Mucosa of descending colon (tissue), 3 donors: Measurements from ENCODE around the gene UQCR11. TPM values are rescaled to one million over a fixed set of nuclear protein-coding genes. Genes with fewer than 3 reads are reported as not detected.

Source experiments
- ATAC-seq: fragments of 200-7000 bp; cut with Tn5 transposase; one replicate; pipeline ENCODE4 v1.9.1; 2020; ENCODE audit warnings: mild to moderate bottlenecking, moderate library complexity
- DNase-seq, 3 donors: peaks; one replicate each; pipeline ENCODE4 v3.0.0-alpha.2; 2020
- H3K36me3 ChIP-seq: fragments of 200-600 bp; one replicate; pipeline ENCODE4 v1.8.0; 2021; ENCODE audit warnings: low read depth, mild to moderate bottlenecking
- H3K4me1 ChIP-seq: fragments of 200-600 bp; one replicate; pipeline ENCODE4 v1.8.0; 2021; ENCODE audit warnings: low read depth, mild to moderate bottlenecking
- H3K4me3 ChIP-seq: fragments of 200-600 bp; one replicate; pipeline ENCODE4 v1.8.0; 2021; ENCODE audit warnings: mild to moderate bottlenecking
- H3K9me3 ChIP-seq: fragments of 200-600 bp; one replicate; pipeline ENCODE4 v1.8.0; 2021; ENCODE audit warnings: mild to moderate bottlenecking
- intact Hi-C, 2 donors: fragments of 100-400 bp; cut with DNase I in 1 of 2; cut with micrococcal nuclease in 1 of 2; formaldehyde crosslinking; loops; one replicate each; pipeline versions ENCODE4 v1.11.0 to v1.11.1; 2022; cut with DNase I, micrococcal nuclease
- total RNA-seq, 3 donors: library from RNA; stranded (reverse); fragmentation: NEBNext Ultra II Directional in 2 of 3; extraction: Animal tissue kit (Norgen Biotek cat#: 25700) in 2 of 3; gene quantifications; one replicate each; pipeline versions ENCODE4 v1.2.1 to v1.2.4, GENCODE V29; 2021 to 2023
- TF ChIP-seq, protein P1 (sequence below): fragments of 200-600 bp; IDR thresholded peaks from one replicate; pipeline ENCODE4 v1.8.0; 2022; ENCODE audit warnings: antibody characterized with exemption, mild to moderate bottlenecking
- donor health status: DM: no; HTN: no; CAD: no; lungs with moderate emphysema.
- donor health status: DM: no; HTN: no; CAD: no.
- donor health status: DM: no; HTN: yes; CAD: no.

The UQCR11 gene
- total RNA-seq, 3 donors from 2014 or later = 265 to 301 (median 272) TPM

DNA sequence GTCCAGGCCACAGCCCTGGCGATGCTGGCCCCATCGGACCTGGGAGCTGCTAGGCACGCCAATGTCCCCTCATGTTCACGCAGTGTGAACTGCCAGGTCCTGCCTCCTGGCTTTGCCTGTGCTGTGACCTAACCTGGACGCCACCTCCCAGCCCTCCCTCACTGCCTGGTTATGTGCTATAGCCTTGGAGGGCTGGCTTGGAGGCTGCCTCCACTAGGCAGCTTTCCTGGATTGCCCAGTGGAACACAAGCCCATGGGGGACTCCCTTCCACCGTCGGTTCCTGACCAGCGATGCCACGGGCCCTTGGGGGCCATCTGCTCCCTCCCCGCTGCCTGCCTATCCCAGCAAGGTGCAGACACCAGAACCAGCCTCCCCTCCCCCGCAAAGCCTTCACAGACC lies 15.2 kb upstream of the UQCR11 start:
- DNase-seq (no peak), ATAC-seq (no peak)
- TF ChIP-seq, protein P1, sequence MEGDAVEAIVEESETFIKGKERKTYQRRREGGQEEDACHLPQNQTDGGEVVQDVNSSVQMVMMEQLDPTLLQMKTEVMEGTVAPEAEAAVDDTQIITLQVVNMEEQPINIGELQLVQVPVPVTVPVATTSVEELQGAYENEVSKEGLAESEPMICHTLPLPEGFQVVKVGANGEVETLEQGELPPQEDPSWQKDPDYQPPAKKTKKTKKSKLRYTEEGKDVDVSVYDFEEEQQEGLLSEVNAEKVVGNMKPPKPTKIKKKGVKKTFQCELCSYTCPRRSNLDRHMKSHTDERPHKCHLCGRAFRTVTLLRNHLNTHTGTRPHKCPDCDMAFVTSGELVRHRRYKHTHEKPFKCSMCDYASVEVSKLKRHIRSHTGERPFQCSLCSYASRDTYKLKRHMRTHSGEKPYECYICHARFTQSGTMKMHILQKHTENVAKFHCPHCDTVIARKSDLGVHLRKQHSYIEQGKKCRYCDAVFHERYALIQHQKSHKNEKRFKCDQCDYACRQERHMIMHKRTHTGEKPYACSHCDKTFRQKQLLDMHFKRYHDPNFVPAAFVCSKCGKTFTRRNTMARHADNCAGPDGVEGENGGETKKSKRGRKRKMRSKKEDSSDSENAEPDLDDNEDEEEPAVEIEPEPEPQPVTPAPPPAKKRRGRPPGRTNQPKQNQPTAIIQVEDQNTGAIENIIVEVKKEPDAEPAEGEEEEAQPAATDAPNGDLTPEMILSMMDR = no peak
- H3K9me3 ChIP-seq = no peaks in the 10 kb centered on the region
- H3K4me3 ChIP-seq = no peak overlapping the region
- intact Hi-C loops = no loop called here
- no peaks in the 10 kb centered on the region for H3K36me3 ChIP-seq
- H3K4me1 ChIP-seq = no peaks in the 10 kb centered on the region

DNA sequence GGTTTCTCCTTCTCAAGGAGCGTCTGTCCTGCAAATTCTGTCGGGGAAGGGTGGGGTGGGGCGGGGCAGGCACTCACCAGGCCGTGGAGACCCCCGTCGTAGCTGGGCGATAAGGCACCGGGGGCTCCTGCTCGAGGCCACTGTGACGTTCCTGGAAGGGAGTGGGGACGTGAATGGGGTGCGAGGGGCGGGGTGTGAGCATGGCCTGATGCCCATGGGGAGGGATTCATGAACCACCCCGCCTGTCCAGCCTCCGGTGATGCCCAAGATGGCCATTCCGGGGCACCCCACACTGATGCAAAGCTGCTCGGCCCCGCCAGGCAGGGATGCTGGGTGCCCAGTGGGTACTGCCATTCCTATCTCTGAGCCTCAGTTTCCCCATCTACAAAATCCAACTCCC lies 14.4 kb upstream of the UQCR11 start:
- no peak for DNase-seq
- Histone ChIP-seq H3K4me1 (no peaks in the 10 kb centered on the region), H3K9me3 (no peaks in the 10 kb centered on the region), H3K4me3 (no peak overlapping the region), H3K36me3 (no peaks in the 10 kb centered on the region)
- intact Hi-C loops = no loop called here
- TF ChIP-seq, protein P1 = no peak
- no peak for ATAC-seq

DNA sequence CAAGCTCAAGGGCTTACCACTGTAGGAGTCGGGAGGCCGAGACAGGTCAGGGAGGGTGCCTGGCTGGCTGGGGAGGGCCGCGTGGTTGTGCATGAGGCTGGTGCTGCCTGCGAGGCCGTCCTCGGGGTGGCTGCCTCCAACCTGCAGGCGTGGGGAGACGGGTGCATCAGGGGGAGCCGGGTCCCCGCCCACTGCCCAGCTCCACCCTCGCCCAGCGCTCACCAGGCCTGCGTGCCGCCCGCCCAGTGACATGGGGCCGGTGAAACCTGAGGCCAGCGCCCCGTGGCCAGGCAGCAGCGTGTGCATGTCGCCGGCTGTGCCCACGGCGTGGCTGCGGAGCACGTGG lies 13.8 kb upstream of the UQCR11 start:
- TF ChIP-seq, protein P1 = no peak
- intact Hi-C loops = no loop called here
- Histone ChIP-seq H3K4me3 (no peak overlapping the region), H3K9me3 (no peaks in the 10 kb centered on the region), H3K36me3 (no peaks in the 10 kb centered on the region), H3K4me1 (no peaks in the 10 kb centered on the region)
- ATAC-seq (no peak), DNase-seq (no peak)

- DNase-seq (peak in 2 of 3 donors; percentile 61 to 66), ATAC-seq (peak; percentile 82)
- H3K4me1 ChIP-seq = no peaks in the 10 kb centered on the region
- intact Hi-C loops = no loop called here
- no peaks in the 10 kb centered on the region for H3K36me3 ChIP-seq
- TF ChIP-seq, protein P1 = no peak
- no peaks in the 10 kb centered on the region for H3K9me3 ChIP-seq
- H3K4me3 ChIP-seq = no peak overlapping the region
Measured at GRCh38 chr19:1618157-1619093, 13.2 kb upstream of the UQCR11 start.

GRCh38 chr19:1616875-1617274 lies 11.6 kb upstream of the UQCR11 start:
- no peaks in the 10 kb centered on the region for H3K36me3 ChIP-seq
- H3K4me1 ChIP-seq = no peaks in the 10 kb centered on the region
- ATAC-seq (no peak), DNase-seq (no peak)
- H3K9me3 ChIP-seq = no peaks in the 10 kb centered on the region
- no peak overlapping the region for H3K4me3 ChIP-seq
- intact Hi-C loops = no loop called here
- TF ChIP-seq, protein P1 = no peak
